Smooth muscle cell of the brain vasculature (primary cell): Measurements from ENCODE around the gene SORCS1.
"Not testable (repeated sequence)": the region's sequence is repeated elsewhere in the genome, so short reads cannot be mapped to it uniquely, and the experiment has no call there.

Source experiments
- DNase-seq: peaks from one replicate; pipeline ENCODE4 v3.0.0-alpha.2; 2012; ENCODE audit warnings: low read depth, low spot score

SORCS1 gene

GRCh38 chr10:106947643-106948042 lies 216.9 kb downstream of the SORCS1 start:
- DNase-seq: no peak

- DNase-seq: no peak
These were observed 222.4 kb downstream of the SORCS1 start for GRCh38 chr10:106942035-106942662.

- DNase-seq: no peak
These were observed 223.0 kb downstream of the SORCS1 start for GRCh38 chr10:106941297-106942034.

GRCh38 chr10:106938513-106938912 lies 226.0 kb downstream of the SORCS1 start:
- no peak for DNase-seq

GRCh38 chr10:106935978-106936451 lies 228.5 kb downstream of the SORCS1 start:
- DNase-seq: no peak

GRCh38 chr10:106931853-106932249 lies 232.7 kb downstream of the SORCS1 start:
- no peak for DNase-seq

- DNase-seq: no peak
These were observed 233.2 kb downstream of the SORCS1 start for GRCh38 chr10:106931159-106931852.

GRCh38 chr10:106930751-106931150 lies 233.8 kb downstream of the SORCS1 start:
- no peak for DNase-seq

- DNase-seq: no peak
These were observed 235.1 kb downstream of the SORCS1 start for GRCh38 chr10:106929291-106929895.

- DNase-seq: not testable (repeated sequence)
These were observed 236.4 kb downstream of the SORCS1 start for GRCh38 chr10:106928151-106928550.

- no peak for DNase-seq
These were observed 239.3 kb downstream of the SORCS1 start for GRCh38 chr10:106925191-106925590.

- DNase-seq: no peak
These were observed 244.0 kb downstream of the SORCS1 start for GRCh38 chr10:106920538-106920937.

GRCh38 chr10:106919871-106920282 lies 244.6 kb downstream of the SORCS1 start:
- no peak for DNase-seq

GRCh38 chr10:106917452-106918055 lies 247.0 kb downstream of the SORCS1 start:
- DNase-seq: no peak

- no peak for DNase-seq
These were observed 250.5 kb downstream of the SORCS1 start for GRCh38 chr10:106914016-106914415.

- no peak for DNase-seq
These were observed 251.2 kb downstream of the SORCS1 start for GRCh38 chr10:106913348-106913747.

- no peak for DNase-seq
These were observed 253.4 kb downstream of the SORCS1 start for GRCh38 chr10:106911096-106911495.

- DNase-seq: no peak
These were observed 253.8 kb downstream of the SORCS1 start for GRCh38 chr10:106910666-106911065.

- DNase-seq: no peak
These were observed 256.3 kb downstream of the SORCS1 start for GRCh38 chr10:106908225-106908624.

- DNase-seq: no peak
These were observed 260.3 kb downstream of the SORCS1 start for GRCh38 chr10:106904209-106904608.

GRCh38 chr10:106903180-106903579 lies 261.3 kb downstream of the SORCS1 start:
- no peak for DNase-seq
